SK-N-MC (cell line): ENCODE data around the gene AHNAK.
"Not testable (repeated sequence)": the region's sequence is repeated elsewhere in the genome, so short reads cannot be mapped to it uniquely, and the experiment has no call there.

Source experiments
- DNase-seq: peaks from one replicate; pipeline ENCODE4 v3.0.0-alpha.2; 2011; ENCODE audit warnings: low read depth, low spot score
- H3K27ac ChIP-seq: fragments of 200-600 bp; sonication (generic); 2 replicates; pipeline ENCODE4 v1.5.1; 2016; ENCODE audit warnings: mixed run types
- H3K36me3 ChIP-seq: fragments of 200-600 bp; sonication (generic); 2 replicates; pipeline ENCODE4 v1.6.1; 2017; ENCODE audit warnings: antibody characterized with exemption, low read length, mixed read lengths; ENCODE audit not compliant: insufficient read depth
- H3K4me3 ChIP-seq: fragments of 200-600 bp; sonication (generic); 2 replicates; pipeline ENCODE4 v1.5.1; 2016
- H3K9ac ChIP-seq: fragments of 200-600 bp; sonication (generic); 2 replicates; pipeline ENCODE4 v1.8.0; 2017; ENCODE audit warnings: mixed run types, mixed read lengths; ENCODE audit not compliant: insufficient read length
- H3K9me3 ChIP-seq: fragments of 200-600 bp; sonication (generic); 2 replicates; pipeline ENCODE4 v1.6.1; 2017; ENCODE audit warnings: low read depth, mild to moderate bottlenecking, antibody characterized with exemption, low read length, moderate library complexity, mixed read lengths
- EZH2 ChIP-seq: fragments of 200-600 bp; sonication (generic); IDR thresholded peaks from one replicate; pipeline ENCODE4 v1.6.1; 2017; ENCODE audit warnings: antibody characterized with exemption
- FOXP2 ChIP-seq: optimal IDR thresholded peaks from 2 replicates; pipeline ENCODE3; 2011; ENCODE audit warnings: mild to moderate bottlenecking, moderate library complexity; ENCODE audit not compliant: insufficient read depth; ENCODE audit errors: extremely low read length, control extremely low read depth
- POLR2AphosphoS5 ChIP-seq: IDR thresholded peaks from 2 replicates; pipeline ENCODE4 v1.6.1; 2012; ENCODE audit warnings: mild to moderate bottlenecking, low read depth, low read length, borderline replicate concordance

The AHNAK gene

GRCh38 chr11:62505440-62506091 lies 41.0 kb downstream of the AHNAK start:
- Histone ChIP-seq H3K36me3 (no peaks in the 10 kb centered on the region), H3K4me3 (no peak overlapping the region), H3K9me3 (no peaks in the 10 kb centered on the region), H3K9ac (no peak overlapping the region), H3K27ac (no peak overlapping the region)
- TF ChIP-seq POLR2AphosphoS5 = no peak
- TF ChIP-seq EZH2 = no peak
- TF ChIP-seq FOXP2 = no peak
- DNase-seq = no peak

- no peak overlapping the region for H3K9ac ChIP-seq
- H3K4me3 ChIP-seq = no peak overlapping the region
- H3K27ac ChIP-seq = no peak overlapping the region
- TF ChIP-seq POLR2AphosphoS5 (no peak), FOXP2 (no peak)
- DNase-seq = no peak
- H3K9me3 ChIP-seq = no peaks in the 10 kb centered on the region
- H3K36me3 ChIP-seq = no peaks in the 10 kb centered on the region
Measured at GRCh38 chr11:62505059-62505439, 41.6 kb downstream of the AHNAK start.

- H3K9ac ChIP-seq = no peak overlapping the region
- no peak for DNase-seq
- no peak for TF ChIP-seq EZH2
- no peak for TF ChIP-seq POLR2AphosphoS5
- no peak for TF ChIP-seq FOXP2
- H3K36me3 ChIP-seq = no peaks in the 10 kb centered on the region
- H3K27ac ChIP-seq = no peak overlapping the region
- H3K4me3 ChIP-seq = no peak overlapping the region
- no peaks in the 10 kb centered on the region for H3K9me3 ChIP-seq
Measured at GRCh38 chr11:62504158-62504973, 42.2 kb downstream of the AHNAK start.

- H3K9ac ChIP-seq = no peak overlapping the region
- no peak overlapping the region for H3K27ac ChIP-seq
- no peak overlapping the region for H3K4me3 ChIP-seq
- no peak for DNase-seq
- H3K9me3 ChIP-seq = no peaks in the 10 kb centered on the region
- TF ChIP-seq FOXP2 (no peak), POLR2AphosphoS5 (no peak), EZH2 (no peak)
- no peaks in the 10 kb centered on the region for H3K36me3 ChIP-seq
Measured at GRCh38 chr11:62502030-62502730, 44.4 kb downstream of the AHNAK start.

DNA sequence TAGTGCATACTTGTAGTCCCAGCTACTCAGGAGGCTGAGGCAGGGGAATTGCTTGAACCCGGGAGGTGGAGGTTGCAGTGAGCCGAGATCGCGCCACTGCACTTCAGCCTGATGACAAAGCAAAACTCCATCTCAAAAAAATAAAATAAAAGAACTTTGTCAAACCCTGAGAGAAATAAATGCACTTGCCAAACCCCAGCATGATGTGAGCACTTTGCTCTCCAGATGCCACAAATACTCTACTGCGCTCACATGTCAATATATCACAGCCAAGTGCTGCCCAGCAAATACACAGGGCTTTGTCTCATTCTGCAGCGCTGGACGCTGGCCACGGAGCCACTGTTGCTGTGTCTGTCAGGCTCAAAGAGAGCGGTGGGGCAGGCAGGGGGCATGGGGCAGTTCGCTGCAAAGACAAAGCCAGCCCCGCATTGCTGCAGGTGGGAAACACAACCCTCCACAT lies 45.1 kb downstream of the AHNAK start:
- no peak for TF ChIP-seq EZH2
- TF ChIP-seq FOXP2 = no peak
- no peak for TF ChIP-seq POLR2AphosphoS5
- no peak for DNase-seq
- Histone ChIP-seq H3K4me3 (no peak overlapping the region), H3K9me3 (no peaks in the 10 kb centered on the region), H3K9ac (no peak overlapping the region), H3K36me3 (no peaks in the 10 kb centered on the region), H3K27ac (no peak overlapping the region)

- no peaks in the 10 kb centered on the region for H3K9me3 ChIP-seq
- H3K9ac ChIP-seq = no peak overlapping the region
- TF ChIP-seq EZH2 = no peak
- TF ChIP-seq POLR2AphosphoS5 = no peak
- no peak for TF ChIP-seq FOXP2
- no peaks in the 10 kb centered on the region for H3K36me3 ChIP-seq
- no peak overlapping the region for H3K4me3 ChIP-seq
- no peak overlapping the region for H3K27ac ChIP-seq
- DNase-seq = no peak
Measured at GRCh38 chr11:62500650-62501030, 46.0 kb downstream of the AHNAK start.

- Histone ChIP-seq H3K36me3 (no peaks in the 10 kb centered on the region), H3K27ac (no peak overlapping the region), H3K4me3 (no peak overlapping the region), H3K9ac (no peak overlapping the region), H3K9me3 (no peaks in the 10 kb centered on the region)
- no peak for TF ChIP-seq FOXP2
- TF ChIP-seq POLR2AphosphoS5 = no peak
- no peak for TF ChIP-seq EZH2
- DNase-seq = no peak
Measured at GRCh38 chr11:62499944-62500649, 46.5 kb downstream of the AHNAK start.

GRCh38 chr11:62499311-62499943 lies 47.2 kb downstream of the AHNAK start:
- not testable (repeated sequence) for H3K27ac ChIP-seq, H3K36me3 ChIP-seq, H3K4me3 ChIP-seq, H3K9me3 ChIP-seq, DNase-seq, H3K9ac ChIP-seq
